Neuronal stem cell (in vitro differentiated cells): ENCODE results near the gene ANKS1B.

Experiments used
- DNase-seq: peaks from one replicate; pipeline ENCODE4 v3.0.0-alpha.2; 2013; ENCODE audit warnings: low spot score
- H2AFZ ChIP-seq: one replicate; pipeline ENCODE4 v1.6.1; 2013; ENCODE audit warnings: mild to moderate bottlenecking, low read length, inconsistent platforms
- H2AK5ac ChIP-seq: 2 replicates; pipeline ENCODE4 v1.6.1; 2013; ENCODE audit warnings: low read depth, mild to moderate bottlenecking, inconsistent platforms, low read length, moderate library complexity, mixed read lengths
- H2BK120ac ChIP-seq: 2 replicates; pipeline ENCODE4 v1.6.1; 2013; ENCODE audit warnings: low read depth, mild to moderate bottlenecking, inconsistent platforms, low read length, moderate library complexity, mixed read lengths
- H2BK12ac ChIP-seq: one replicate; pipeline ENCODE4 v1.6.1; 2013; ENCODE audit warnings: low read length, inconsistent platforms
- H2BK15ac ChIP-seq: 2 replicates; pipeline ENCODE4 v1.6.1; 2013; ENCODE audit warnings: mild to moderate bottlenecking, low read length, inconsistent platforms, mixed read lengths
- H2BK5ac ChIP-seq: one replicate; pipeline ENCODE4 v1.6.1; 2013; ENCODE audit warnings: inconsistent platforms, mild to moderate bottlenecking, low read length, moderate library complexity
- H3K14ac ChIP-seq: one replicate; pipeline ENCODE4 v1.6.1; 2013; ENCODE audit warnings: low read length, inconsistent platforms
- H3K18ac ChIP-seq: 2 replicates; pipeline ENCODE4 v1.6.1; 2013; ENCODE audit warnings: low read length, inconsistent platforms
- H3K23ac ChIP-seq: 2 replicates; pipeline ENCODE4 v1.6.1; 2013; ENCODE audit warnings: low read depth, mild to moderate bottlenecking, mixed read lengths, low read length, inconsistent platforms; ENCODE audit not compliant: poor library complexity
- H3K27ac ChIP-seq: replicated peaks from 3 replicates; pipeline ENCODE4 v1.5.1; 2013; ENCODE audit warnings: low read length, inconsistent platforms
- H3K27me3 ChIP-seq, 3 experiments: 2 replicates each; pipeline ENCODE4 v1.6.1; 2013; ENCODE audit warnings: low read length in 3 of 3, mild to moderate bottlenecking in 2 of 3, inconsistent platforms in 1 of 3, low read depth in 1 of 3, mixed read lengths in 1 of 3, moderate library complexity in 1 of 3; ENCODE audit not compliant: control insufficient read depth in 3 of 3, insufficient read depth in 3 of 3
- H3K36me3 ChIP-seq, 2 donors: replicated peaks in 1 of 2; 2 replicates each; pipeline ENCODE4 v1.6.1; 2013; ENCODE audit warnings: low read length in 2 of 2; ENCODE audit not compliant: control insufficient read depth in 2 of 2, insufficient read depth in 2 of 2
- H3K4ac ChIP-seq: 2 replicates; pipeline ENCODE4 v1.6.1; 2013; ENCODE audit warnings: inconsistent platforms, mild to moderate bottlenecking, low read length, moderate library complexity
- H3K4me1 ChIP-seq, 2 donors: 1 replicate in 1 of 2; 2 replicates in 1 of 2; pipeline ENCODE4 v1.6.1; 2013; ENCODE audit warnings: low read length in 2 of 2, low read depth in 1 of 2; ENCODE audit not compliant: control insufficient read depth in 2 of 2, insufficient read depth in 1 of 2
- H3K4me2 ChIP-seq: one replicate; pipeline ENCODE4 v1.6.1; 2013; ENCODE audit warnings: mild to moderate bottlenecking, low read length, inconsistent platforms; ENCODE audit not compliant: insufficient read depth, poor library complexity, severe bottlenecking
- H3K4me3 ChIP-seq, 2 donors: 2 replicates each; pipeline ENCODE4 v1.5.1; 2013; ENCODE audit warnings: low read length in 2 of 2, mild to moderate bottlenecking in 2 of 2, inconsistent platforms in 1 of 2, moderate library complexity in 1 of 2
- H3K79me1 ChIP-seq: one replicate; pipeline ENCODE4 v1.6.1; 2013; ENCODE audit warnings: low read depth, mild to moderate bottlenecking, inconsistent platforms, low read length, moderate library complexity
- H3K9ac ChIP-seq: one replicate; pipeline ENCODE4 v1.6.1; 2013; ENCODE audit warnings: mild to moderate bottlenecking, low read depth, low read length, inconsistent platforms; ENCODE audit not compliant: poor library complexity
- H3K9me3 ChIP-seq, 2 donors: replicated peaks in 1 of 2; 2 replicates each; pipeline versions ENCODE3 to v1.6.1; 2013; ENCODE audit warnings: low read length in 2 of 2, mild to moderate bottlenecking in 2 of 2, inconsistent platforms in 1 of 2, low read depth in 1 of 2, mixed read lengths in 1 of 2, moderate library complexity in 1 of 2; ENCODE audit not compliant: control insufficient read depth in 2 of 2, insufficient read depth in 1 of 2
- H4K8ac ChIP-seq: one replicate; pipeline ENCODE4 v1.6.1; 2013; ENCODE audit warnings: low read depth, mild to moderate bottlenecking, inconsistent platforms, low read length, moderate library complexity
- H4K91ac ChIP-seq: one replicate; pipeline ENCODE4 v1.6.1; 2013; ENCODE audit warnings: low read length, low read depth, mild to moderate bottlenecking, inconsistent platforms; ENCODE audit not compliant: poor library complexity
- WGBS, 2 donors: extraction: QIAGEN DNeasy Blood & Tissue Kit; methylation state at CpG; one replicate each; pipeline ENCODE4 v1.1.7; 2013; ENCODE audit warnings: missing lambda C conversion rate in 2 of 2, mixed read lengths in 1 of 2; ENCODE audit not compliant: insufficient read length in 2 of 2, insufficient replicate concordance in 1 of 2; ENCODE audit errors: extremely low coverage in 2 of 2; 5-methylcytosine and 5-hydroxymethylcytosine counted together

ANKS1B gene

DNA sequence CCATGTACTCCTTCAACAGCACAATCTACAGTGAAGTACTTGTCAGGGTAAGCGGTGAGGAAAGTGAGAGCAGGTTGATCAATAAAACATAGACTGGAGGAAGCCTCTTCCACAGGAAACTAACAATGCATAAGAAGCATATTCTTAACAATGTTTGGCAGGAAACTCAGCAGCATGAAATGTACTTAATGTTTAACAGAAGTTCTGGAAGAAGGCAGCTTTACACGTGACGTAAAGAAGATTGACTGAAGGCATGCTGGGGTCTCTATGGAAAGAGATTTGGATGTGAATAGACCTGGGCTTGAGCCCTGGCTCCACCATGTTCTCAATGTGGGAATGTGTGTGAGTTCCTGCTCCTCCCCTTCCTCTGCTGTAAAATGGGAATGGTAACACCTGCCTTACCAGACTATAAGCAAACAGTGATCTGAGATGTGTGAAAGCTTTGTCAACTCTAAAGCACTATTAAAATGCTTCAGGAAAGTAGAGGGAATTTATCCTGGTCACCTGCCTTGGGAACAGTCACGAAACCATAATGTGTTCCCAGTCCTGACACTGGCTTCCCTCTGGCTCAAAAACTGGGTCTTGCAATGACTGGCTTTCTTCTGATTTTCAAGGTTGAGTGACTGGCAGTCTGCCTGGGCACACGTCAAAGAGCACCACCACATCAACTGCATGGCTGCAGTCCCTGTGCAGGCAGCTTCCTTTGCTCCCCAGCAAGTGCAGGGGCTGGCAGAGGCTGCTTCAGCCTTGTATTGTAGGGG lies 955.0 kb downstream of the ANKS1B start:
- Histone ChIP-seq H3K27ac (no peak overlapping the region), H3K4me2 (no peak overlapping the region), H3K14ac (no peak overlapping the region), H3K9ac (no peak overlapping the region), H2BK15ac (no peak overlapping the region), H3K36me3 (no peaks in the 10 kb centered on the region), H3K4me1 (peaks cover 0 to 4% of the 10 kb centered on the region in 2 donors), H3K27me3 (no peaks in the 10 kb centered on the region), H2BK5ac (no peak overlapping the region), H2BK120ac (no peak overlapping the region), H3K4ac (no peak overlapping the region), H2AK5ac (no peak overlapping the region), H2AFZ (no peak overlapping the region), H3K79me1 (no peaks in the 10 kb centered on the region), H3K4me3 (no peak overlapping the region), H4K8ac (no peak overlapping the region), H3K9me3 (no peaks in the 10 kb centered on the region), H4K91ac (no peak overlapping the region), H3K23ac (no peak overlapping the region), H3K18ac (peak overlapping the region; percentile 6), H2BK12ac (no peak overlapping the region)
- DNase-seq: no peak
- no CpG with 5 or more reads among the region's 5 CpGs for WGBS, 2 donors

DNA sequence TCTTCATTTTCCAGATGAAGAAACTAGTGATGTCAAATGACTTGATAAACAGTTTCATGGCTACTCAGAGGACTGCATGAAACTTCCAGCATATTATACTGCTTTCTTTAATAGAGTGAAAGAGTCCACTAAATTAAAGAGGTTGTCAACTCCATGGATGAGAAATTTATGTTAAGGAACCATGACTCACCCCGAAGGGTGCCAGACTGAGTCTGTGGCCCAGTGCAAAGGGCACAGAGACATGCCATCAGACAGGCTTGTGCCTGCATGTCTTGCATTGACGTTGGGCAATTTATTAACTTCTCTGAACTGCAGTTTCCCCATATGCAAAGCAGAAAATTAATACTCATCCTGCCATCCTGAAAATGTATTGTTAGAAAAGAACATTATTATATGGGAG lies 957.3 kb downstream of the ANKS1B start:
- H3K27me3 ChIP-seq: no peaks in the 10 kb centered on the region
- no peaks in the 10 kb centered on the region for H3K9me3 ChIP-seq
- no peak overlapping the region for H3K4me2 ChIP-seq
- H2AK5ac ChIP-seq: no peak overlapping the region
- H3K27ac ChIP-seq: no peak overlapping the region
- no peak overlapping the region for H3K9ac ChIP-seq
- no peak overlapping the region for H4K8ac ChIP-seq
- H3K23ac ChIP-seq: no peak overlapping the region
- H2BK5ac ChIP-seq: no peak overlapping the region
- H2AFZ ChIP-seq: no peak overlapping the region
- H3K4me1 ChIP-seq: peaks cover 0 to 4% of the 10 kb centered on the region in 2 donors
- H3K4ac ChIP-seq: no peak overlapping the region
- H4K91ac ChIP-seq: no peak overlapping the region
- no peak overlapping the region for H3K14ac ChIP-seq
- H3K79me1 ChIP-seq: no peaks in the 10 kb centered on the region
- H3K36me3 ChIP-seq: no peaks in the 10 kb centered on the region
- no peak overlapping the region for H2BK120ac ChIP-seq
- no peak overlapping the region for H3K18ac ChIP-seq
- DNase-seq: no peak
- no peak overlapping the region for H2BK12ac ChIP-seq
- H2BK15ac ChIP-seq: no peak overlapping the region
- WGBS, 2 donors: no CpG with 5 or more reads among the region's 2 CpGs
- H3K4me3 ChIP-seq: no peak overlapping the region

GRCh38 chr12:99027055-99027393 lies 957.7 kb downstream of the ANKS1B start:
- Histone ChIP-seq H3K79me1 (no peaks in the 10 kb centered on the region), H3K4me1 (peaks cover 0 to 4% of the 10 kb centered on the region in 2 donors), H3K14ac (no peak overlapping the region), H3K23ac (no peak overlapping the region), H3K9ac (no peak overlapping the region), H3K4ac (no peak overlapping the region), H3K27me3 (no peaks in the 10 kb centered on the region), H3K27ac (no peak overlapping the region), H3K4me3 (no peak overlapping the region), H2AK5ac (no peak overlapping the region), H3K9me3 (no peaks in the 10 kb centered on the region), H2BK15ac (no peak overlapping the region), H4K8ac (no peak overlapping the region), H2AFZ (no peak overlapping the region), H3K18ac (no peak overlapping the region), H2BK5ac (no peak overlapping the region), H3K36me3 (no peaks in the 10 kb centered on the region), H4K91ac (no peak overlapping the region), H2BK12ac (no peak overlapping the region), H2BK120ac (no peak overlapping the region), H3K4me2 (no peak overlapping the region)
- WGBS, 2 donors: no CpG with 5 or more reads among the region's 2 CpGs
- DNase-seq: no peak

GRCh38 chr12:99026332-99027054 lies 958.2 kb downstream of the ANKS1B start:
- Histone ChIP-seq H3K18ac (no peak overlapping the region), H3K27ac (no peak overlapping the region), H4K91ac (no peak overlapping the region), H3K4me1 (peaks cover 0 to 4% of the 10 kb centered on the region in 2 donors), H4K8ac (no peak overlapping the region), H3K9ac (no peak overlapping the region), H2BK5ac (no peak overlapping the region), H3K36me3 (no peaks in the 10 kb centered on the region), H2BK15ac (no peak overlapping the region), H2AK5ac (no peak overlapping the region), H2BK12ac (no peak overlapping the region), H2BK120ac (no peak overlapping the region), H3K27me3 (no peaks in the 10 kb centered on the region), H3K23ac (no peak overlapping the region), H3K4me2 (no peak overlapping the region), H3K79me1 (no peaks in the 10 kb centered on the region), H3K4ac (no peak overlapping the region), H2AFZ (no peak overlapping the region), H3K14ac (no peak overlapping the region), H3K4me3 (no peak overlapping the region), H3K9me3 (no peaks in the 10 kb centered on the region)
- WGBS, 2 donors: no CpG with 5 or more reads among the region's 4 CpGs
- no peak for DNase-seq
